ENCODE results near the gene GJC2.

DNA sequence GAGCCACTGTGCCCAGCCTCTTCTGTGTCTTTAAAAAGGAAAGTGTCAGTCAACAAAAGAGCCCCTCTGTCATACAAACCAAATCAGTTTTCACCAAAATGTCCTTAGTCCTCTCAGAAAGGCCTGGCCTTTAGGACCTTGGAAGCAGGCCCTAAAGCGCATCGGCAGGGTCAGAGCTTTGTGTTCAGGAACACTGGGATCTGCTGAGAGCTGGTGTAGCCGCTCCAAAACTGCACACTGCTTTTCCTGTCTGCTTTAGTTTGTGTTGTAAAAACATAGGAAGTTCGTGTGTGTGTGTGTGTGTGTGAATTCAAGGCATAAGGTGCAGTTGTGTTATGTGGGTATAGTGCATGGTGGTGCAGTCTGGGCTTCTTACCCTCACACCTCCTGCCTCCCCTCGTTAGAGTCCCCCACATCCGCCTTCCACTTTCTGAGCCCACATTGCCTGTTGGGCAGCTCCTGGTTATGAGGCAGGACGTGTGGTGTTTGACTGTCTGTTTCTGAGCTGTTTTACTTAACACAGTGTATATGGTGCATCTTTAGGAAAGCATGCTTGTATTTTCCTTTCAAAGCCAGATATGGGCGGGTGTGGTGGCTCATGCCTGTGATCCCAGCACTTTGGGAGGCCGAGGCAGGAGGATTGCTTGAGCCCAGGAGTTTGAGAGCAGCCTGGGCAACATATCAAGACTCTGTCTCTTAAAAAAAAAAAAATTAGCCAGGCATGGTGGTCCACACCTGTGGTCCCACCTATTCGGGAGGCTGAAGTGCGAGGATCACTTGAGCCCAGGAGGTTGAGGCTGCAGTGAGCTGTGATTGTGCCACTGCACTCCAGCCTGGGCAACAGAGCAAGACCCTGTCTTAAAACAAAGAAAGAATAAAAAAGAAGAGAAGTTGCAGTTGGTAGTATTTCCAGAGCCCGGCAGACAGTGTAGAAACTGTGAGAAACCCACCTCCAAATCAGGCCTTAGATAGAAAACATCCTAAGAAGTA is 28.3 kb downstream of the GJC2 start:
- TF ChIP-seq CTCF (conservative IDR thresholded peaks at IDR 0.05; ENCODE audit: low read length) (no peak), EZH2phosphoT487 (IDR thresholded peaks at IDR 0.05; ENCODE audit: borderline replicate concordance) (no peak)
